Embryonic facial prominence (tissue), 1 donor: ENCODE results near the gene SLC9A9.

ENCODE experiments used
- DNase-seq: peaks from one replicate; pipeline ENCODE4 v3.0.0-alpha.2; 2016; ENCODE audit errors: extremely low spot score

Gene SLC9A9

GRCh38 chr3:143416229-143416628 is 432.0 kb downstream of the SLC9A9 start:
- no peak for DNase-seq

DNA sequence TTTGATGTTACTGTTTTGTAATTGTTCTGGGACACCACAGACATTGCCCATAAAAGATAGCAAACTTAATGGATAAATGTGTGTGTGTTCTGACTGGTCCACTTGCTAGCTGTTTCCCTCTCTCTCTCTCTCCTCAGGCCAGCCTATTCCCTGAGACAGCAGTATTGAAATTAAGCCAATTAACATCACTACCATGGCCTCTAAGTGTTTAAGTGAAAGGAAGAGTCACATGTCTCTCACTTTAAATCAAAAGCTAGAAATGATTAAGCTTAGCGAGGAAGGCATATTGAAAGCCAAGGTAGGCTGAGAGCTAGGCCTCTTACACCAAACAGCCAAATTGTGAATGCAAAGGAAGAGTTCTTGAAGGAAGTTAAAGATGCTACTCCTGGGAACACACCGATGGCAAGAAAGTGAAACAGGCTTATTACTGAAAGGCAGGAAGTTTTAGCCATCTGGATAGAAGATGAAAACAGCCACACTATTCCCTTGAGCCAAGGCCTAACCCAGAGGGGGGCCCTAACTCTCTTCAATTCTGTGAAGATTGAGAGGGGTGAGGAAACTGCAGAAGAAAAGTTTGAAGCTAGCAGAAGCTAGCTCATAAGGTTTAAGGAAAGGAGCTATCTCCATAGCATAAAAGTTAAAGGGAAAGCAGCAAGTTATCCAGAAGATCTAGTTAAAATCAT is 433.6 kb downstream of the SLC9A9 start:
- no peak for DNase-seq

- no peak for DNase-seq
Observed at GRCh38 chr3:143413372-143413771, 434.9 kb downstream of the SLC9A9 start.

DNA sequence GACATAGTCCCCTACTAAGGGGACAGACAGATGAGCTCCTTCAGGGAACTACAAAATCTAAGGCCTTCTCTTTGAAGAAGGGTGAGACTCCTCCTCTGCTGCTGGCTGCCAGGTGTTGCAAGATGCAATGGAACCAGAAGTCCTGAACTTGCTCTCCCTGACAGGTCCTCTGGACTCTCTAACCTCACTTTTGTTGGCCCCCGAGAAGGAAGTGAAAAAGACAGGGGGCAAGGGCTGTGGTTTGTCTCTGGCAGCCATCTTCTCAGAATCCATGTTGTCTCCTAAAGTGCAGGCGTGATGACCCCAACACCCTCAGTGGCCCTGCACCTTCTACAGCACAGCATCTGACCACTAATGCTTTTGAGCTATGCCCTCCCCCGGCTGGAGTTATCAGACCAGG is 436.2 kb downstream of the SLC9A9 start:
- DNase-seq: no peak

DNA sequence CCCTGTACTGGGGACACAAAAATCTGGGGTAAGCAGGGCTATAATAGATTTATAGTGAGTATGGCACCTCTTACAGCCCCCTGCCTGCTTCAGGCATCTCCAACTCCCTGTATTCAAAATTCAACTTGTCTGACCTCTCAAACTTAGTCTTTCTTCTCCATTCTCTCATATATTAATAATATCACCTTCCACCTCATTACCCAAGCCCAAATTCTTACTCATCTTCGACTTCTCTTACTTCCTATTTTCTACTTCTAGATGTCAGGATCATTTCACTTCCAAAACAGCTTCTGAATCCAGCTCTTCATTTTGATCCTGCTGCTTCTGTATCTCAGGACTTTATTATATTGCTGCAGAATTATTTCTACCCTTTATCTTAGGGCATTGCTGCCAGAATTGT is 438.0 kb downstream of the SLC9A9 start:
- DNase-seq: no peak

GRCh38 chr3:143408771-143409170 is 439.5 kb downstream of the SLC9A9 start:
- no peak for DNase-seq

GRCh38 chr3:143402602-143403001 is 445.7 kb downstream of the SLC9A9 start:
- no peak for DNase-seq

DNA sequence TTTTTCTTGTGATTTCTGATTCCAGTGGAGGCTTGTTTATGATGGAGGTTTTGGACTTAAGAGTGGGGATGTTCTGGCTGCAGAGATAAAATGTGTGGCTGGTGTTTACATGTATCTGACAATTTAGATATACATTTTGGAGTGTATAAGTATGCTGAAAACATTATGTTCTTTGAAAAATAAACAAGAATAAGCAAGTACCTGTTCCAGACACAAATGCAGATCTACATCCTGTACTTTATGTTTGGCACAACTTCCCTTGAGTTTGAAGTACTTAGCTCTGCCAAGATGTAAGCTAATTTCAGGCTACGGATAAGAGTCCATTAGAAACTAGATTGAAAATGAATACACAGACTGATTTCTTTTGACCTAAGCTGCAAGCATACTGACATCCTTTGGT is 451.5 kb downstream of the SLC9A9 start:
- no peak for DNase-seq

DNA sequence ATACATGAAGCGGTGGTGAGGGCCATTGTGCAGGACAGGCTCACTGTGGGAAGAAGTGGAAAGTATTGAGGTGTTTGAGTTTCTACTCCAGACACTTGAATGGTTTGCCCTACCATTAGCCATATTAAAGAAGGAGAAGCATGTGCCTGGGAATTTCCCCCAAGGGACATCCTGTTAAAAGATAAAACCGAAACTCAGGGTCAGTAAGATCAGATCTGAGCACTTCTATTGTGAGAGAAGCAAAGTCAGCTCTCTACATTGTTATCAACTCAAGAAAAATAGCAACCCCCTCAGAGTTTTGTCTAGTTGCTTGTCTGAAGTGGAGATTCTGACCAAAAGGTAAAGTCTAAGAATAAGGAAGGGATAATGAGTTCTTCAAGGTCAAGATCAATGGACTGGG is 458.9 kb downstream of the SLC9A9 start:
- no peak for DNase-seq

DNA sequence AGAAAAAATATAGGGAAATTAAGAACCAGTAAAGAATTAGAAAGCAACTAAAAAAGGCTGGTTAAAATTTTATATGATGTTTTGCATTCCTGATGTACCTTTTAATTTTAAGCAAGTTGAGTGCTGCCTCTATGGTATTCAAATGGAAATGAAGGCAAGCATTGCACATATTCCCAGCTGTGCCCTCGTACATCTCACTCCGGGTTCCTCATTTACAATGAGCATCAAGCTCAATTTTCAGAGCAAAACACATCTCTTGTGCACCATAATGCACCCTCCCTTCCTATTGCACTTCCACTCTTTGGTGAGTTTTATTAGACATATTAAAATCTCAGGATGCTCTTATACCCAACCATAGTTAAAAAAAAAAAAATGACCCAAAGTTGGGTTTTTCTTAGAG is 460.8 kb downstream of the SLC9A9 start:
- no peak for DNase-seq

- no peak for DNase-seq
Observed at GRCh38 chr3:143384076-143384475, 464.2 kb downstream of the SLC9A9 start.

DNA sequence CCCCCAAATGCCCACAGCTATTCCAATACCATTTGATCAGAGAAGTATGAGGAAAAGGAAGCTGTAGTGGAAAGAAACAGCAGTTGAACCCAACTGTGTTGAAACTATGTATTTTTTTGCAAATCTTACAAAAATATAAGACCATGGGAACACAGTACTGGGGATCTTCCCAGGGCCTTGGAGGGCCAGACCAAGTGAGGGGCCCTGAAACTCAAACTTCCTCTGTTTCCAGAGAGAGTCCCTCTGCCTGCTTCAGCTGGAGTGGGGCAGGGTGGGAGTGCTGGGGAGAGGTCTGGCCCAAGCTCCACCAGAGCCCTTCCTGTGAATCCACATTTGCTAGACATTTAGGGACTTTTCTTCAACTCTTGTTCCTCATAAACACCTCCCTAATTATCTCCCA is 464.8 kb downstream of the SLC9A9 start:
- no peak for DNase-seq

GRCh38 chr3:143382816-143383215 is 465.5 kb downstream of the SLC9A9 start:
- no peak for DNase-seq

GRCh38 chr3:143380449-143380848 is 467.8 kb downstream of the SLC9A9 start:
- no peak for DNase-seq

- no peak for DNase-seq
Observed at GRCh38 chr3:143375698-143376097, 472.6 kb downstream of the SLC9A9 start.

DNA sequence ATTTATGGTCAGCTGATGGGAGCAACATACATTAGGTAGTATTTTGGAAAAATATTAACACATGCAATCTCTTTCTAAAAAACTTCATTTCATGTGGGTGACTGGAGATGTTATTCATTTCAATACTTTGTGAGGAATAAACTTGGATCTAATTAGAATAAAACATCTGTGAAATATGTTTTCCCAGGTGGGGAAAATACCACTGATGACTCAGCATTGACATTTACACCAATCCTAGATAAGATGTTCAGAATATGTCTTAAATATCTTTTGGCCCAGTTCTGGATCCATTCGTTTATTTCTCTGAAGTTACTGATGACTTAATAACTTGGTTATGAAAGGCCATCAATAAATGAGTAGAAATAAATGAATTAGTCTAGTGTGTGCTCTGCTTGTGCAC is 481.1 kb downstream of the SLC9A9 start:
- DNase-seq: no peak

DNA sequence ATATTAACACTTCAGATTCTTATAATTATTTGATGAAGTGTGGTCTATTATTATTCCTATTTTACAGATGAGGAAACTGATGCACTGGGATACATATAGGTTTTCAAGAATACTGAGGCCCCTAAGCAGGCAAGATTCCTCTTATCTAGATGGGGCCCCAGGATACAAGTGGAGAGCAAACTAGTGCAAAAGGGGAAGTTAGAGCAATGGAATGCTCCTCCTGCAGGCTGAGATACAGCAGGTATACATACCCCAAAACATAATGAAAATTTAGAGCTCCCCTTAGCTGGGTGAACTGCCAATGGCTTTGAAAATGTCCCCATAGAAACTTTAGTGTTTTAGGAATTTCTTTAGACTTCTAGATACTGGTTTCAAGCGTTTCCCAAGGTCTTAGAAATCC is 481.6 kb downstream of the SLC9A9 start:
- no peak for DNase-seq

GRCh38 chr3:143363949-143364348 is 484.3 kb downstream of the SLC9A9 start:
- DNase-seq: no peak

GRCh38 chr3:143363276-143363675 is 485.0 kb downstream of the SLC9A9 start:
- no peak for DNase-seq

DNA sequence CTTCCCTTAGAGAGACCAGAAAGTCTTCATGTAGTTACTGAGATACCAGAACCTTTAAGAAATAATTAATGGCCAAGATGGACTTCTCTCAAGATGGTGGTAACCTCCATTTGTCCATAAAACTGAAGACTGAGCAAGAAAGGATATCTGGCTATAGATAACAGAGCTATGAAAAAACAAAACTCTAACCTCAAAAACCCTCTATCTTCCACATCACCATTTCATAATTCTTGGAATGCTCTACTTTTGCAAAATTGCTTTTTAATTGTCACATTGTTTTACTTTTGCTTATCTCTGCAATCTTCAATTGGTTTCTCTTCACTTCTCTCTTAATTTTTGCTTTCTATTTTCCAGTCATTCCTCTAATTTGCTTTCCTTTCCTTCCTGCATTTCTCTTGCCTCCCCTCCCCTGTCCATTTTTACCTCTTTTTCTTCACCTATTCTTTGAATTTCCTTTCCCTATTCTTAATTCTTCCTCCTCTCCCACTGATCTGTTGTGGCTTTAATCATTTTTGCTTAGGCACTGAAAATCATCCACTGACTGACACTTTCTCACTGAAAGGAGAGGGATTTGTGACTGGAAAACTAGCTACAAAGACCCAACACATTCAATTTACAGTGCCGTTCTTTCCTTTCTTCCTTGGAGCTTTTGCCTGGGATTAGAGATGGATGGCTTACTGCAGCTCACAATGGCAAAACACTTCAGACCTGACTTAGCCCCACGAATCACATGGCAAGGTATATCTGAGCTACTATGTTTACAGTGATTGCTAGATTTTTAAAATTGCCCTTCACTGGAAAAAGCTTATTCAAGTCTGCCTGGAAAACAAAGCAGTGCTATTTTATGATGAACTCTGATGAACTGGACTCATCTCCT is 485.9 kb downstream of the SLC9A9 start:
- no peak for DNase-seq

GRCh38 chr3:143361589-143361988 is 486.7 kb downstream of the SLC9A9 start:
- no peak for DNase-seq

DNA sequence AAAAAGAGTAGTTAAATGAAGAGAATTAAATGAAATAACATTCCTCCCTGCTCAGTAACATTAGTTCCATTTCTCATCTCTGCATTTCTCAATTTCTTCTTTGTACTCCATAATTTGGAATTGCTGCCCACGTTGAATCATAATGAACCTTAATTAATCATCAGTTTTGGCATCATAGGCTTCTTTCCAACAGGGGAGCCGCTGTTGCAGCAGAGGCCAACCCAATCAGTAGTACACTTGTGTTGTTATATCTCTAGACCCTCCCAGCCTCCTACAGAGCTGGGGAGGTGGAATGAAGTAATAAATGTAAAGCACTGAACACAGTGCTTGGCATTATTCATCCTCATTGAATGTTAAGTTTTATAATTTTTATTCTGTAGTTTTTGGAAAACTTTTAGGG is 488.0 kb downstream of the SLC9A9 start:
- no peak for DNase-seq

- DNase-seq: no peak
Observed at GRCh38 chr3:143358793-143359491, 489.3 kb downstream of the SLC9A9 start.
